Osteoblast (primary cell): ENCODE data around the gene STK32B. TPM values are rescaled to one million over a fixed set of nuclear protein-coding genes. Genes with fewer than 3 reads are reported as not detected.

Experiments
- DNase-seq: peaks from one replicate; pipeline ENCODE4 v3.0.0; 2011; ENCODE audit warnings: low spot score, mixed read lengths; ENCODE audit not compliant: insufficient read length; ENCODE audit errors: missing footprints
- H2AFZ ChIP-seq: 2 replicates; pipeline ENCODE4 v1.6.0; 2011; ENCODE audit warnings: mild to moderate bottlenecking, low read length
- H3K27ac ChIP-seq: 2 replicates; pipeline ENCODE4 v1.5.1; 2011; ENCODE audit warnings: mild to moderate bottlenecking, low read depth, low read length, moderate library complexity
- H3K27me3 ChIP-seq: 2 replicates; pipeline ENCODE4 v1.6.0; 2012; ENCODE audit warnings: mild to moderate bottlenecking, control low read depth, inconsistent platforms, low read length, moderate library complexity; ENCODE audit not compliant: insufficient read depth
- H3K36me3 ChIP-seq: 2 replicates; pipeline ENCODE4 v1.5.1; 2011; ENCODE audit warnings: mild to moderate bottlenecking, low read length, control low read depth, moderate library complexity; ENCODE audit not compliant: insufficient read depth
- H3K4me1 ChIP-seq: 2 replicates; pipeline ENCODE4 v1.5.1; 2011; ENCODE audit warnings: mild to moderate bottlenecking, low read length, control low read depth, moderate library complexity; ENCODE audit not compliant: insufficient read depth
- H3K4me2 ChIP-seq: 2 replicates; pipeline ENCODE4 v1.6.0; 2011; ENCODE audit warnings: mild to moderate bottlenecking, low read length; ENCODE audit not compliant: insufficient read depth
- H3K4me3 ChIP-seq: fragments of 200-600 bp; sonication (generic); 3 replicates; pipeline ENCODE4 v1.5.1; 2012; ENCODE audit warnings: mild to moderate bottlenecking, low read length, inconsistent platforms; ENCODE audit not compliant: insufficient read depth
- H3K79me2 ChIP-seq: 2 replicates; pipeline ENCODE4 v1.6.0; 2012; ENCODE audit warnings: mild to moderate bottlenecking, low read length, control low read depth, inconsistent platforms; ENCODE audit not compliant: insufficient read depth
- H3K9me3 ChIP-seq: 2 replicates; pipeline ENCODE4 v1.5.1; 2011; ENCODE audit warnings: low read depth, low read length, control low read depth
- H4K20me1 ChIP-seq: 2 replicates; pipeline ENCODE4 v1.6.0; 2012; ENCODE audit warnings: mild to moderate bottlenecking, low read length, control low read depth; ENCODE audit not compliant: insufficient read depth
- total RNA-seq: library from RNA; depleted of rRNA; stranded (reverse); fragments of >200 nt; gene quantifications from 2 replicates; pipeline ENCODE4 v1.2.3, GENCODE V29; 2012
- TF ChIP-seq, protein P1 (sequence below): IDR thresholded peaks from 2 replicates; pipeline ENCODE4 v1.5.1; 2011; ENCODE audit warnings: mild to moderate bottlenecking, low read depth, low read length, moderate library complexity; ENCODE audit errors: extremely low read depth

STK32B gene
- total RNA-seq, 1 donor, result 1.1 TPM

DNA sequence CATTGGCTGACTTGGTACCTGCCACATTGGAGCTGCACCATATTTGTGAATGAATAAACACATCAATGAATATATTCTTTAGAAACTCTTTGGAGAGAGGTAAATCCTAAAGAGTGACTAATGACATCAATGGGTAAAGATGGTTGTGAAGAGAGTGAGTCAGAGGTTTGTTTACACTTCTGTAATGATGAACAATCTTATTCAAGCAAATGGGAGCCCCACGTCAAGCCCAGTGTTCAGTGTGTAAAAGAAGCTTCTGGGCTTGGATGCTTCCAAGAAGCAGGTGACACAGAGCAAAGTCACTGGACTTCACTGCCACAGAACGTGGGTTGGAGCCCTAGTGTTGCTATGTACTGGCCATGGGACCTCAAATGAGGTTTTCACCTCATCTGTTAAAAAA is 319.0 kb downstream of the STK32B start:
- Histone ChIP-seq H3K4me3 (no peak overlapping the region), H3K4me1 (peaks cover 6% of the 10 kb centered on the region), H3K36me3 (no peaks in the 10 kb centered on the region), H3K4me2 (no peak overlapping the region), H4K20me1 (no peaks in the 10 kb centered on the region), H3K9me3 (no peaks in the 10 kb centered on the region), H2AFZ (no peak overlapping the region), H3K27ac (no peak overlapping the region), H3K79me2 (no peaks in the 10 kb centered on the region), H3K27me3 (no peaks in the 10 kb centered on the region)
- DNase-seq, result peak; percentile 13
- TF ChIP-seq, protein P1, sequence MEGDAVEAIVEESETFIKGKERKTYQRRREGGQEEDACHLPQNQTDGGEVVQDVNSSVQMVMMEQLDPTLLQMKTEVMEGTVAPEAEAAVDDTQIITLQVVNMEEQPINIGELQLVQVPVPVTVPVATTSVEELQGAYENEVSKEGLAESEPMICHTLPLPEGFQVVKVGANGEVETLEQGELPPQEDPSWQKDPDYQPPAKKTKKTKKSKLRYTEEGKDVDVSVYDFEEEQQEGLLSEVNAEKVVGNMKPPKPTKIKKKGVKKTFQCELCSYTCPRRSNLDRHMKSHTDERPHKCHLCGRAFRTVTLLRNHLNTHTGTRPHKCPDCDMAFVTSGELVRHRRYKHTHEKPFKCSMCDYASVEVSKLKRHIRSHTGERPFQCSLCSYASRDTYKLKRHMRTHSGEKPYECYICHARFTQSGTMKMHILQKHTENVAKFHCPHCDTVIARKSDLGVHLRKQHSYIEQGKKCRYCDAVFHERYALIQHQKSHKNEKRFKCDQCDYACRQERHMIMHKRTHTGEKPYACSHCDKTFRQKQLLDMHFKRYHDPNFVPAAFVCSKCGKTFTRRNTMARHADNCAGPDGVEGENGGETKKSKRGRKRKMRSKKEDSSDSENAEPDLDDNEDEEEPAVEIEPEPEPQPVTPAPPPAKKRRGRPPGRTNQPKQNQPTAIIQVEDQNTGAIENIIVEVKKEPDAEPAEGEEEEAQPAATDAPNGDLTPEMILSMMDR, result no peak

DNA sequence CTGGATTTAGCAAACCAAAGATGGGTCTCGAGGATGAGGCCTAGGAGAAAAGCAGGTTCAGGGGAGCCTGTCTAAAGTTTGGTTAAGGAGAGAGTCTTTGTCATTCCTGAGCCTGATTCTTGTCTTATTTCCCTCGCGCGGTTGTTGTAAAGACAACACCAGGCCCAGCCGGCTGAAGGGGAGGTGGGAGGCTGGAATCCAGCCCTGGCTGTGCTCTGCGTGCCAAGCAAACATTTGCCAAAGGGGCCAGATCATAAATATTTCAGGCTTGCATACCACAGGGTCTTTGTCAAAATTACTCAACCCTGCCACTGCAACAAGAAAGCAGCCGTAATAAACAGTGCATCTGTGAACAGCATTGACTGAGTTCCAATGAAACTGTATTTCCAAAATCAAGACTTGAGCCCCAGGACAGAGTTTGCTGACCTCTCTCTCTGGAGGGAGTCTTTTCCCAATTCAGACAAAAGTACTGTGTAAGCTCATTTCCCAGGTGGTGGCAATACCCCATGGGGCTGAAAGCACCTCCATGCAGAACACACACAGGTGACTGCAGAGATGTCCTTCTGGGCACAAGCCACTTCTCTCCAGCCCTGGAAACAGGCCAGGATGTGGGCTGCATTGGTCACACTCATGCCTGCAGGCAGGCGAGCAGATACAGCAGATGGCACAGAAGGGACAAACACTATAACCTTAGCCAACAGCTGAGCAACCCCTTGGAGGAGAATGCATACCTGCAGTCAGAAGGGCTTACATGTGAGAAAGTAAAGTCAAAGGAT is 320.3 kb downstream of the STK32B start:
- Histone ChIP-seq H3K27me3 (no peaks in the 10 kb centered on the region), H3K27ac (no peak overlapping the region), H3K79me2 (no peaks in the 10 kb centered on the region), H3K4me2 (no peak overlapping the region), H3K9me3 (no peaks in the 10 kb centered on the region), H3K4me3 (no peak overlapping the region), H2AFZ (no peak overlapping the region), H3K4me1 (peaks cover 3% of the 10 kb centered on the region), H3K36me3 (no peaks in the 10 kb centered on the region), H4K20me1 (no peaks in the 10 kb centered on the region)
- TF ChIP-seq, protein P1, result no peak
- peak; percentile 36 for DNase-seq

- Histone ChIP-seq H3K4me3 (no peak overlapping the region), H3K27me3 (no peaks in the 10 kb centered on the region), H3K79me2 (no peaks in the 10 kb centered on the region), H3K36me3 (no peaks in the 10 kb centered on the region), H4K20me1 (no peaks in the 10 kb centered on the region), H3K4me2 (no peak overlapping the region), H3K27ac (no peak overlapping the region), H3K4me1 (peaks cover 3% of the 10 kb centered on the region), H3K9me3 (no peaks in the 10 kb centered on the region), H2AFZ (no peak overlapping the region)
- DNase-seq, result no peak
- TF ChIP-seq, protein P1, result no peak
These were observed 320.9 kb downstream of the STK32B start for GRCh38 chr4:5372198-5372597.

DNA sequence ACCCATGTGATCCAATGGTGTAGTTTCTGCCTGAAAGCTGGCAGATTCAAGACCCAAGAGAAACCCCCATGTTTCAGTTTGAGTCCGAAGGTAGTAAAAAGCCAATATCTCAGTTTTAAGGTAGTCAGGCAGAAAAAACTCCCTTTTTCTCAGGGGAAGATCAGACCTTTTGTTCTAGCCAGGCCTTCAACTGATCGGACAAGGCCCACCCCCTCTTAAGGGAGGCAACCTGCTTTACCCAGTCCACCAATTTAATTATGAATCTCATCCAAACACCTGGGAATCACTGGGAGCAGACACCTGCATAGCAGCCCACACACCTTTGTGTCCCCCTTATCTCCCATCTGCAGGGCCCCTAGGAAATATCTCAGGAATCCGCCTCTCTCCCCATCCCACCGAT is 322.0 kb downstream of the STK32B start:
- peaks cover 3% of the 10 kb centered on the region for H3K4me1 ChIP-seq
- no peak overlapping the region for H3K4me2 ChIP-seq
- no peaks in the 10 kb centered on the region for H3K79me2 ChIP-seq
- TF ChIP-seq, protein P1, result no peak
- H2AFZ ChIP-seq, result no peak overlapping the region
- no peaks in the 10 kb centered on the region for H3K9me3 ChIP-seq
- no peak overlapping the region for H3K27ac ChIP-seq
- H3K36me3 ChIP-seq, result no peaks in the 10 kb centered on the region
- H3K27me3 ChIP-seq, result no peaks in the 10 kb centered on the region
- no peaks in the 10 kb centered on the region for H4K20me1 ChIP-seq
- H3K4me3 ChIP-seq, result no peak overlapping the region
- DNase-seq, result no peak
